DND-41 (cell line): ENCODE results near the gene PAM16.

Experiments used
- CTCF ChIP-seq: IDR thresholded peaks from 2 replicates; pipeline ENCODE4 v1.5.1; 2012; ENCODE audit warnings: borderline replicate concordance, low read length, moderate library complexity, mild to moderate bottlenecking; ENCODE audit not compliant: poor library complexity, severe bottlenecking; ENCODE audit errors: extremely low read depth
- EZH2 ChIP-seq: IDR thresholded peaks from 3 replicates; pipeline ENCODE4 v1.6.1; 2012; ENCODE audit warnings: borderline replicate concordance, low read depth, mild to moderate bottlenecking, moderate library complexity, low read length, inconsistent platforms; ENCODE audit not compliant: severe bottlenecking

DNA sequence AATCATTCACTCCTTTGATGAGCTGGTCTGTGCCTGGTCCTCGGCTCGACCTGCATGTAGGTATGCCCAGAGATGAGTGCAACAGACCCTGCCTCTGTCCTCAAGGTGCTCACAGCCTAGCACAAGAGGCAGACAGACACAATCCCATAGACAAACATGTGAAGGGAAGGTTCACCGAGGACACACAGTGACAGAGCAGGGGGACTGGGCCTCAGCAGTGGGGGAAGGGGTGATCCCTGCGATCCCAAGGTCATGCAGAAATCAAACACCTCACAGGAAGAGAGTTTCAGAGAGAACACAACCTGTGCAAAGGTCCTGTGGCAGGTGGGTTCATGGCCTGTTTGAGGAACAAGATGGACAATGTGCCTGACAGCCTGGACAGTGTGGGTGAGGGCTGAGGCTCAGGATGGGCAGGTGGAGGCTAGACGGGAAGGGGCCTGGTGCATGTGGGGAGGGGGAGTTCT lies 16.3 kb upstream of the PAM16 start:
- no peak for TF ChIP-seq CTCF
- no peak for TF ChIP-seq EZH2
